ENCODE data around the gene PACSIN3. TPM values are rescaled to one million over a fixed set of nuclear protein-coding genes. Genes with fewer than 3 reads are reported as not detected.

PACSIN3 gene
- polyA plus RNA-seq, 1 donor (not counting 4 experiments of a cell fraction or from before 2014, with no cell fraction given): 28.1 TPM

DNA sequence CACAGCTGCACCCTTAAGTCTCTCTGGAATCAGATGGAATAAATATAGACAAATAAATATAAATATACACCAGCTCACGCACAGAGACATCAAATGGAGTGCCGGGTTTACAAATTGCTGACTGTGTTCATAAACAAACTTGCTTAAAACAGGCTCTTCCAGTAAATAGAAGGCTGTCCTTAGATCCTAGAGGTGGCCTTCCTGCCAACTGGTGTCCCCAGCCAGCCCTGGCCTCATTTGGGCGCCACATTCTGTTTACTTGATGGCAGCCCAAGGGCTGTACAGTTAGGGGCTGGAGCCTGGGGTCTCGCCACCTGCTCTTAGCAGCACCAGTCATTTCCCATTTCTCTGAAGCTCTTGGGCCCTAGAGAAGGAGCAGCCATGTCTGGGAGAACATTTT lies 30.4 kb downstream of the PACSIN3 start:
- no peak overlapping the region for H3K27ac ChIP-seq (ENCODE audit: control insufficient read depth, insufficient read depth, low read length)

DNA sequence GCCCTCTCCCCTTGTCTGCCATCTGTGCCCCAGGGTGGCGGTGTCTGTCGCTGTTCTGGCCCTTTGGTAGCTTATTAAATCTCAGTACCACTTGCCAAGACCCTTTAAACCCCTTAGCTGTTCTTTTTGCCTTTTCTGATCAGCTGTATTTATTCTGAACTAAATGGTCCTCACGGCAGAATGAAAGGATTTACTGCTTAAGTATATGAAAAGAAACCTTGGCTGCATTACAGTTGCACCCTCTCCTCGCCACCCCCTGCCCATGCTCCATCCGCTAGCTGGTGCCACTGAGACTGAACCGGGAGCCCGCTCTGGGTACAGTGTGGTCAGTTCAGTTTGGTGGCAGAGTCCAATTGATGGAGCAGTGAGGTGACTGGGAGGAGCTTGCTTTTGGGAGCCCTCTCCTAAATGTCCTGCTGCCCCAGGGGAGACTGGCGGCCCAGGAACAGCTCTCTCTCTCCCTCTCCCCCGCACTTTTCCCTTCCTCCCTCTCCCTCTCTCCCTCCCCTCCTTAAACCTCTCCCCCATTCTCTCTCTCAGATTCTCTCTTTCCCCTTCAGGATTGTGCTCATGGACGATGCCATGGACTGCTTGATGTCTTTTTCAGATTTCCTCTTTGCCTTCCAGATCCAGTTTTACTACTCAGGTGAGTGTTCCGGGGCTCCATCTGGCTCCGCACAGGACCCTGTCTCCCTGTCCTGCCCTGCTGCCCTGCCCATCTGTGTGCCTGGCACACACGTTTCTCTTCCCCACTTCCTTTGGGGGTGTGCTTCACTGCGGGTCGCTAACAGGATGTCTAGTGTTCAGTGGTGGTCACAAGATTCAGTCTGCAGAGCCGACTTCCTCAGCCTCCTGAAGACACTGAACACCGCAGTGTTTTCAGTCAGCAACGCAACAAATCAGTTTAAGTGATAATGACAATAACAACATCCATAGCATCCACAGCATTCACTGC lies 31.3 kb downstream of the PACSIN3 start:
- H3K4me2 ChIP-seq (ENCODE audit: control insufficient read depth, extremely low read depth, insufficient read depth, low read depth, low read length): no peak overlapping the region
- H3K27me3 ChIP-seq (ENCODE audit: control insufficient read depth, extremely low read depth, insufficient read depth, low read length): no peaks in the 10 kb centered on the region
- dilution Hi-C loops (cut with MboI; ENCODE audit: extremely low pct_ligation_motif_present, low sequenced_read_pairs): no loop called here
- H3K27ac ChIP-seq (ENCODE audit: control insufficient read depth, insufficient read depth, low read length): no peak overlapping the region
- DNase-seq (ENCODE audit: low read depth, low spot score) (no peak), FAIRE-seq (no peak)
- no peak overlapping the region for H3K9ac ChIP-seq (ENCODE audit: control insufficient read depth, extremely low read depth, insufficient read depth, low read length)
- no peak overlapping the region for H2AFZ ChIP-seq (ENCODE audit: control insufficient read depth, low read length)
- H3K4me1 ChIP-seq (ENCODE audit: control insufficient read depth, extremely low read depth, insufficient read depth, low read length): peaks cover 9% of the 10 kb centered on the region
- no peaks in the 10 kb centered on the region for H3K9me3 ChIP-seq (ENCODE audit: control insufficient read depth, low read depth, low read length)
- H3K4me3 ChIP-seq (ENCODE audit: control insufficient read depth in 2 of 3, extremely low read depth in 1 of 3, insufficient read depth in 2 of 3, low read depth in 1 of 3, low read length in 3 of 3): no peak overlapping the region
- TF ChIP-seq EZH2 (IDR thresholded peaks at IDR 0.05; ENCODE audit: low read length): no peak
- no peaks in the 10 kb centered on the region for H3K79me2 ChIP-seq (ENCODE audit: control insufficient read depth, insufficient read depth, low read length)
- H3K9me1 ChIP-seq (ENCODE audit: control insufficient read depth, extremely low read depth, insufficient read depth, low read length): peaks cover 3% of the 10 kb centered on the region
- H4K20me1 ChIP-seq (ENCODE audit: control insufficient read depth, extremely low read depth, insufficient read depth, low read length): no peaks in the 10 kb centered on the region
- H3K36me3 ChIP-seq (ENCODE audit: control insufficient read depth in 2 of 2, extremely low read depth in 1 of 2, insufficient read depth in 2 of 2, low read length in 2 of 2): peaks cover 0 to 2% of the 10 kb centered on the region in 2 experiments

More for the DNA sequence above, 30.4 kb downstream of the PACSIN3 start:
- Histone ChIP-seq H3K27me3 (ENCODE audit: control insufficient read depth, extremely low read depth, insufficient read depth, low read length) (no peaks in the 10 kb centered on the region), H3K4me3 (ENCODE audit: control insufficient read depth in 2 of 3, extremely low read depth in 1 of 3, insufficient read depth in 2 of 3, low read depth in 1 of 3, low read length in 3 of 3) (no peak overlapping the region), H4K20me1 (ENCODE audit: control insufficient read depth, extremely low read depth, insufficient read depth, low read length) (no peaks in the 10 kb centered on the region), H3K79me2 (ENCODE audit: control insufficient read depth, insufficient read depth, low read length) (no peaks in the 10 kb centered on the region), H3K9ac (ENCODE audit: control insufficient read depth, extremely low read depth, insufficient read depth, low read length) (no peak overlapping the region), H3K4me1 (ENCODE audit: control insufficient read depth, extremely low read depth, insufficient read depth, low read length) (peaks cover 9% of the 10 kb centered on the region), H3K9me3 (ENCODE audit: control insufficient read depth, low read depth, low read length) (no peaks in the 10 kb centered on the region), H3K36me3 (ENCODE audit: control insufficient read depth in 2 of 2, extremely low read depth in 1 of 2, insufficient read depth in 2 of 2, low read length in 2 of 2) (peaks cover 2 to 4% of the 10 kb centered on the region in 2 experiments), H3K9me1 (ENCODE audit: control insufficient read depth, extremely low read depth, insufficient read depth, low read length) (no peaks in the 10 kb centered on the region), H3K4me2 (ENCODE audit: control insufficient read depth, extremely low read depth, insufficient read depth, low read depth, low read length) (no peak overlapping the region), H2AFZ (ENCODE audit: control insufficient read depth, low read length) (no peak overlapping the region)
- TF ChIP-seq, protein P1, sequence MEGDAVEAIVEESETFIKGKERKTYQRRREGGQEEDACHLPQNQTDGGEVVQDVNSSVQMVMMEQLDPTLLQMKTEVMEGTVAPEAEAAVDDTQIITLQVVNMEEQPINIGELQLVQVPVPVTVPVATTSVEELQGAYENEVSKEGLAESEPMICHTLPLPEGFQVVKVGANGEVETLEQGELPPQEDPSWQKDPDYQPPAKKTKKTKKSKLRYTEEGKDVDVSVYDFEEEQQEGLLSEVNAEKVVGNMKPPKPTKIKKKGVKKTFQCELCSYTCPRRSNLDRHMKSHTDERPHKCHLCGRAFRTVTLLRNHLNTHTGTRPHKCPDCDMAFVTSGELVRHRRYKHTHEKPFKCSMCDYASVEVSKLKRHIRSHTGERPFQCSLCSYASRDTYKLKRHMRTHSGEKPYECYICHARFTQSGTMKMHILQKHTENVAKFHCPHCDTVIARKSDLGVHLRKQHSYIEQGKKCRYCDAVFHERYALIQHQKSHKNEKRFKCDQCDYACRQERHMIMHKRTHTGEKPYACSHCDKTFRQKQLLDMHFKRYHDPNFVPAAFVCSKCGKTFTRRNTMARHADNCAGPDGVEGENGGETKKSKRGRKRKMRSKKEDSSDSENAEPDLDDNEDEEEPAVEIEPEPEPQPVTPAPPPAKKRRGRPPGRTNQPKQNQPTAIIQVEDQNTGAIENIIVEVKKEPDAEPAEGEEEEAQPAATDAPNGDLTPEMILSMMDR (optimal IDR thresholded peaks at IDR 0.05 in 1 of 3, IDR thresholded peaks at IDR 0.05 in 1 of 3, conservative IDR thresholded peaks at IDR 0.05 in 1 of 3; ENCODE audit: extremely low read depth in 1 of 3, insufficient read depth in 2 of 3, low read length in 3 of 3): no peak
- TF ChIP-seq EZH2 (IDR thresholded peaks at IDR 0.05; ENCODE audit: low read length): no peak
- DNase-seq (ENCODE audit: low read depth, low spot score) (no peak), FAIRE-seq (no peak)
- dilution Hi-C loops (cut with MboI; ENCODE audit: extremely low pct_ligation_motif_present, low sequenced_read_pairs): no loop called here
